PC-9 (cell line): Measurements from ENCODE around the gene C17orf107. TPM values are rescaled to one million over a fixed set of nuclear protein-coding genes. Genes with fewer than 3 reads are reported as not detected.
"Not testable (repeated sequence)": the region's sequence is repeated elsewhere in the genome, so short reads cannot be mapped to it uniquely, and the experiment has no call there.

ENCODE experiments used
- BruUV-seq: library from RNA; stranded (reverse); fragments of 400-500 nt; replicated peaks from 2 replicates; lab custom pipeline; 2021; lab: Mats Ljungman, UMichigan
- CTCF ChIA-PET: fragments of 300-600 bp; sonication (Branson Sonifier 250); formaldehyde crosslinking; loops from one replicate; lab custom pipeline; 2022; ENCODE audit warnings: antibody characterized with exemption; lab: Charles Lee
- POLR2A ChIA-PET: fragments of 300-600 bp; sonication (Branson Sonifier 250); formaldehyde crosslinking; loops from one replicate; lab custom pipeline; 2022; ENCODE audit warnings: antibody characterized with exemption; ENCODE audit not compliant: unreplicated experiment; lab: Charles Lee
- DNase-seq, 2 experiments: peaks; one replicate each; pipeline versions ENCODE4 v3.0.0 to v3.0.0-alpha.2; 2015 to 2022; ENCODE audit warnings: mixed read lengths in 1 of 2
- H2AFZ ChIP-seq: fragments of 200-600 bp; sonication (generic); 2 replicates; pipeline ENCODE4 v1.8.1; 2017; ENCODE audit warnings: antibody characterized with exemption
- H3F3A ChIP-seq: fragments of 200-600 bp; sonication (generic); 2 replicates; pipeline ENCODE4 v1.8.1; 2017; ENCODE audit warnings: antibody characterized with exemption, mild to moderate bottlenecking, low read depth; ENCODE audit not compliant: insufficient read depth
- H3K27ac ChIP-seq: fragments of 200-600 bp; sonication (generic); 2 replicates; pipeline ENCODE4 v1.6.1; 2016; ENCODE audit warnings: mixed run types
- H3K27me3 ChIP-seq: fragments of 200-600 bp; sonication (generic); 2 replicates; pipeline ENCODE4 v1.6.1; 2016; ENCODE audit warnings: low read depth, mixed run types; ENCODE audit not compliant: insufficient read depth
- H3K36me3 ChIP-seq: fragments of 200-600 bp; sonication (generic); 2 replicates; pipeline ENCODE4 v1.6.1; 2016; ENCODE audit warnings: low read depth, mixed run types
- H3K4me1 ChIP-seq: fragments of 200-600 bp; sonication (generic); replicated peaks from 2 replicates; pipeline ENCODE4 v1.6.1; 2016; ENCODE audit warnings: mixed run types; ENCODE audit not compliant: insufficient read depth
- H3K4me2 ChIP-seq: fragments of 200-600 bp; sonication (generic); 2 replicates; pipeline ENCODE4 v1.6.1; 2017; ENCODE audit warnings: mixed run types
- H3K4me3 ChIP-seq: fragments of 200-600 bp; sonication (generic); 2 replicates; pipeline ENCODE4 v1.6.1; 2016; ENCODE audit warnings: mixed run types
- H3K79me2 ChIP-seq: fragments of 200-600 bp; sonication (generic); 2 replicates; pipeline ENCODE4 v1.6.1; 2017; ENCODE audit warnings: low read depth, mixed run types
- H3K9me2 ChIP-seq: fragments of 200-600 bp; sonication (generic); 2 replicates; pipeline ENCODE4 v1.8.1; 2017; ENCODE audit warnings: mild to moderate bottlenecking; ENCODE audit not compliant: insufficient read depth
- H3K9me3 ChIP-seq: fragments of 200-600 bp; sonication (generic); 2 replicates; pipeline ENCODE4 v1.8.1; 2016; ENCODE audit warnings: low read depth; ENCODE audit not compliant: insufficient read depth
- H4K20me1 ChIP-seq: fragments of 200-600 bp; sonication (generic); 2 replicates; pipeline ENCODE4 v1.8.1; 2017; ENCODE audit not compliant: insufficient read depth
- EZH2 ChIP-seq: fragments of 200-600 bp; sonication (generic); IDR thresholded peaks from 2 replicates; pipeline ENCODE4 v1.8.0; 2017; ENCODE audit warnings: antibody characterized with exemption, low read depth
- intact Hi-C: fragments of 100-400 bp; cut with micrococcal nuclease; formaldehyde crosslinking; loops from one replicate; pipeline ENCODE4 v1.10.0; 2022; ENCODE audit not compliant: unreplicated experiment
- total RNA-seq: library from RNA; stranded (reverse); gene quantifications from 2 replicates; pipeline ENCODE4 v1.2.3, GENCODE V29; 2021
- TF ChIP-seq, protein P1 (sequence below): fragments of 200-600 bp; sonication (generic); conservative IDR thresholded peaks from 2 replicates; pipeline ENCODE4 v1.6.1; 2017; ENCODE audit warnings: mixed run types, antibody characterized with exemption, mild to moderate bottlenecking, moderate library complexity

The C17orf107 gene
- total RNA-seq, 1 experiment from 2014 or later: 3.1 TPM

DNA sequence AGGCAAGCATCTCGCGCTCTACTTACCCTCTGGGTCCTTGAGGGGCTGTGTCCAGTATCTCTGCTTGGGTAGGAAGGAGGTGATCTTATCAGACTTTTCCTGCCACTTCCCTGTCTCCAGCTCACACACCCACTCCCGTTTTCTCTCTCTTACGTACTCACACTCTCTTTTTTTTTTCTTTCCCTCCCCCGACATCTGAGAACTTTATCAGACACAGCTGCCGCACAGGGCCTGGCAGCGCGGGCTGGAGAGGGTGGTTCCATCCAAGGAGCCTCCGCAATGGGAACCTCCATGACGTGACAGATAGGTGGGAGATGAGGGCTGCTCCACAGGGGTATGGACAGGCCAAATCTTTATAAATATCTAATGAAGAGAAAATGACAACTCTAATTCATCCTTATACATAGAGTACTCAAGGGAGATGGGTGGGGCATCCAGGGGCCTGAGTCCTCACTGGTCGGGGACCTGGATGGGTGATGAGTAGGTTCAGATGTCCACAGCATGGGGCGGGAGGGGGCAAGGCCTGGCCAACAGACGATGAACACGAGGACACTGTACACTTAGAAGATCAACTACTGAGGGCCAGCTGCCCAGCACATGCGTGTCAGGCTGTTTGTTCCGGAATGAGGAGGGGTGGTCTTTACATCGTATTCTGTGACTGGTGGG is 42.9 kb upstream of the C17orf107 start:
- Histone ChIP-seq H3K79me2 (peaks cover 51% of the 10 kb centered on the region), H3K4me3 (no peak overlapping the region), H3K27ac (no peak overlapping the region), H3K36me3 (0 out of 2 replicates have a peak, but pooled peaks cover 3% of the 10 kb centered on the region), H3K27me3 (no peaks in the 10 kb centered on the region), H3K4me1 (peaks cover 29% of the 10 kb centered on the region), H3F3A (peaks cover 33% of the 10 kb centered on the region), H3K9me3 (no peaks in the 10 kb centered on the region), H4K20me1 (peaks cover 4% of the 10 kb centered on the region), H2AFZ (no peak overlapping the region), H3K9me2 (no peaks in the 10 kb centered on the region), H3K4me2 (no peak overlapping the region)
- DNase-seq: no peak
- ChIA-PET CTCF (interaction anchor here (0.6 kb wide), 1 partner anchor 40 kb away, joined by 3 read pairs; no protein-coding TSS in a partner anchor), POLR2A (no interaction called here)
- TF ChIP-seq EZH2: no peak
- TF ChIP-seq, protein P1, sequence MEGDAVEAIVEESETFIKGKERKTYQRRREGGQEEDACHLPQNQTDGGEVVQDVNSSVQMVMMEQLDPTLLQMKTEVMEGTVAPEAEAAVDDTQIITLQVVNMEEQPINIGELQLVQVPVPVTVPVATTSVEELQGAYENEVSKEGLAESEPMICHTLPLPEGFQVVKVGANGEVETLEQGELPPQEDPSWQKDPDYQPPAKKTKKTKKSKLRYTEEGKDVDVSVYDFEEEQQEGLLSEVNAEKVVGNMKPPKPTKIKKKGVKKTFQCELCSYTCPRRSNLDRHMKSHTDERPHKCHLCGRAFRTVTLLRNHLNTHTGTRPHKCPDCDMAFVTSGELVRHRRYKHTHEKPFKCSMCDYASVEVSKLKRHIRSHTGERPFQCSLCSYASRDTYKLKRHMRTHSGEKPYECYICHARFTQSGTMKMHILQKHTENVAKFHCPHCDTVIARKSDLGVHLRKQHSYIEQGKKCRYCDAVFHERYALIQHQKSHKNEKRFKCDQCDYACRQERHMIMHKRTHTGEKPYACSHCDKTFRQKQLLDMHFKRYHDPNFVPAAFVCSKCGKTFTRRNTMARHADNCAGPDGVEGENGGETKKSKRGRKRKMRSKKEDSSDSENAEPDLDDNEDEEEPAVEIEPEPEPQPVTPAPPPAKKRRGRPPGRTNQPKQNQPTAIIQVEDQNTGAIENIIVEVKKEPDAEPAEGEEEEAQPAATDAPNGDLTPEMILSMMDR: no peak
- no TSS peak for BruUV-seq
- intact Hi-C loops: no loop called here

DNA sequence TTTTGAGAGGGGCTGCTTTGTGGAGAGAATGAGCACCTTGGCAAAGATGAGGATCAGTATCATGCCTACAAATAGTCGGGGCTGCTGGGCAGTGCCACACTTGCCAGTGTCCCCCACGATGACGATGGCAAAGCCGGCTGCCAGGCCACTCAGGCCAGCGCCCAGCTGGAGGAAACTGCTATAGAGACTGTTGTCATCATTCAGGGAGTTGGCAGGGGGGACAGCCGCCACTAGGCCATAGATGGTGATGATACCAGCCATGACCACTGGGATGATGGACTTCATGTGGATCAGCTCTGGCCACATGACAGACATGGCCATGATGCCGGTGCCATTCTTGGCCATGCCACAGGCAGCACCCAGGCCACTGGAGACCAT is 42.4 kb upstream of the C17orf107 start:
- no peak overlapping the region for H3K27ac ChIP-seq
- no TSS peak for BruUV-seq
- H3K27me3 ChIP-seq: no peaks in the 10 kb centered on the region
- peaks cover 4% of the 10 kb centered on the region for H4K20me1 ChIP-seq
- no peak overlapping the region for H3K4me3 ChIP-seq
- CTCF ChIA-PET: interaction anchor here (0.6 kb wide), 2 partner anchors 8 to 41 kb away, joined by 3 to 21 read pairs; no protein-coding TSS in a partner anchor
- H3K36me3 ChIP-seq: 0 out of 2 replicates have a peak, but pooled peaks cover 3% of the 10 kb centered on the region
- no peak for DNase-seq
- H3K9me2 ChIP-seq: no peaks in the 10 kb centered on the region
- H3F3A ChIP-seq: peaks cover 28% of the 10 kb centered on the region
- TF ChIP-seq EZH2: no peak
- TF ChIP-seq, protein P1: no peak
- H3K9me3 ChIP-seq: no peaks in the 10 kb centered on the region
- peaks cover 49% of the 10 kb centered on the region for H3K79me2 ChIP-seq
- POLR2A ChIA-PET: no interaction called here
- intact Hi-C loops: no loop called here
- no peak overlapping the region for H3K4me2 ChIP-seq
- peaks cover 26% of the 10 kb centered on the region for H3K4me1 ChIP-seq
- H2AFZ ChIP-seq: no peak overlapping the region

GRCh38 chr17:4857347-4857746 is 42.0 kb upstream of the C17orf107 start:
- H3K27ac ChIP-seq, BruUV-seq: not testable (repeated sequence)
- CTCF ChIA-PET: interaction anchor here (0.6 to 1.1 kb wide), 3 partner anchors 8 to 18 kb away, joined by 3 to 21 read pairs (median 4); no protein-coding TSS in a partner anchor

More at GRCh38 chr17:4857347-4857746, 42.0 kb upstream of the C17orf107 start:
- H3K9me3 ChIP-seq, H3K27me3 ChIP-seq, H3K4me3 ChIP-seq, H3K4me2 ChIP-seq, H4K20me1 ChIP-seq, DNase-seq, POLR2A ChIA-PET, H3K9me2 ChIP-seq, H3K36me3 ChIP-seq, H2AFZ ChIP-seq, intact Hi-C loops: not testable (repeated sequence)
- peaks cover 21% of the 10 kb centered on the region for H3K4me1 ChIP-seq
- H3K79me2 ChIP-seq: peaks cover 47% of the 10 kb centered on the region
- H3F3A ChIP-seq: peaks cover 24% of the 10 kb centered on the region
